ENCODE measurements around the gene UBN1. TPM values are rescaled to one million over a fixed set of nuclear protein-coding genes. Genes with fewer than 3 reads are reported as not detected.
"Not testable (repeated sequence)": the region's sequence is repeated elsewhere in the genome, so short reads cannot be mapped to it uniquely, and the experiment has no call there.

Gene UBN1
- total RNA-seq, 4 donors from 2014 or later: 22.8 to 46.2 (median 28.0) TPM

GRCh38 chr16:4893103-4893862 lies 46.0 kb downstream of the UBN1 start:
- Histone ChIP-seq H3K36me3 (peaks cover 0 to 90% of the 10 kb centered on the region in 2 donors), H3K4me1 (peaks cover 0 to 19% (median 3%) of the 10 kb centered on the region in 3 donors), H3K9me3 (peaks cover 0 to under 1% (median 0%) of the 10 kb centered on the region in 3 donors), H3K27me3 (peaks cover 5% of the 10 kb centered on the region), H3K4me3 (no peak overlapping the region), H3K27ac (no peak overlapping the region)
- no peak for ATAC-seq
- no peak for TF ChIP-seq EP300 (IDR thresholded peaks at IDR 0.05)
- no peak for TF ChIP-seq CTCF (IDR thresholded peaks at IDR 0.05)
- TF ChIP-seq POLR2AphosphoS5 (IDR thresholded peaks at IDR 0.05): no peak
- TF ChIP-seq POLR2A (IDR thresholded peaks at IDR 0.05): no peak
- 88% methylated on average over 4 of the region's 26 CpGs; no CpG with 5 or more reads in 1 of the 2 donors for WGBS, 2 donors (ENCODE audit: low coverage in 1 of 2)

GRCh38 chr16:4894276-4895150 lies 47.2 kb downstream of the UBN1 start:
- H3K27me3 ChIP-seq: peaks cover 5% of the 10 kb centered on the region
- H3K36me3 ChIP-seq: peaks cover 0 to 92% of the 10 kb centered on the region in 2 donors
- no peak overlapping the region for H3K4me3 ChIP-seq
- peaks cover 0 to 10% (median 0%) of the 10 kb centered on the region in 3 donors for H3K9me3 ChIP-seq
- TF ChIP-seq POLR2AphosphoS5 (IDR thresholded peaks at IDR 0.05) (no peak), EP300 (IDR thresholded peaks at IDR 0.05) (no peak), CTCF (IDR thresholded peaks at IDR 0.05) (no peak), POLR2A (IDR thresholded peaks at IDR 0.05) (no peak)
- peaks cover 0 to 19% (median 3%) of the 10 kb centered on the region in 3 donors for H3K4me1 ChIP-seq
- no peak overlapping the region for H3K27ac ChIP-seq
- ATAC-seq: no peak
- WGBS, 2 donors (ENCODE audit: low coverage in 1 of 2): 60% methylated on average over 2 of the region's 22 CpGs; no CpG with 5 or more reads in 1 of the 2 donors

DNA sequence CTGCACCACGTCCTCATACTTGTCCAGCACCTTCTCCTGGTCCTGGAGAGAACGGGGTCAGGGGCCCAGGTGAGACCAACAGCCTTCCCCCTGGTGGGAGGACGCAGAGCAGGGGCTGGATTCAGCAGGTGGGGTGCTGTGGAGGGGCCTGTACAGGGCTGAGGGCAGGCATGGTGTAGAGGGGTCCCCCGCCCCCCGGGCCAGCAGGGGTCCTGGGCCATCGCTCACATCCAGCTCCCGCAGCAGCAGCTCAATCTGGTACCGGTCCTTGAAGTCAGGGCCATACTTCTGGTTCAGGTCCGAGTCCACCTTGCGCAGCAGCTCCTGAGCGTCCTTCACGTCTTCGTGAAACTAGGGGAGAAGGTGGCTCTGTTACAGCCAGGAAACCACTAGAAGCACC lies 48.1 kb downstream of the UBN1 start:
- Histone ChIP-seq H3K36me3 (peaks cover 0 to 90% of the 10 kb centered on the region in 2 donors), H3K27ac (no peak overlapping the region), H3K4me3 (no peak overlapping the region), H3K4me1 (peaks cover 0 to 19% (median 3%) of the 10 kb centered on the region in 3 donors), H3K9me3 (peaks cover 0 to 10% (median 0%) of the 10 kb centered on the region in 3 donors), H3K27me3 (peaks cover 5% of the 10 kb centered on the region)
- no peak for TF ChIP-seq POLR2AphosphoS5 (IDR thresholded peaks at IDR 0.05)
- 100% methylated on average over 2 of the region's 13 CpGs; no CpG with 5 or more reads in 1 of the 2 donors for WGBS, 2 donors (ENCODE audit: low coverage in 1 of 2)
- no peak for ATAC-seq

- H3K36me3 ChIP-seq: peaks cover 0 to 90% of the 10 kb centered on the region in 2 donors
- 89 to 93% methylated on average over 3 to 5 of the region's 9 CpGs for WGBS, 2 donors (ENCODE audit: low coverage in 1 of 2)
- not testable (repeated sequence) for ATAC-seq, H3K4me3 ChIP-seq, H3K27me3 ChIP-seq, H3K27ac ChIP-seq
- peaks cover 0 to 10% (median 0%) of the 10 kb centered on the region in 3 donors for H3K9me3 ChIP-seq
- H3K4me1 ChIP-seq: peaks cover 0 to 19% (median 3%) of the 10 kb centered on the region in 3 donors
Observed at GRCh38 chr16:4896761-4897160, 49.5 kb downstream of the UBN1 start.

- no peak for TF ChIP-seq POLR2A (IDR thresholded peaks at IDR 0.05)
- TF ChIP-seq POLR2AphosphoS5 (IDR thresholded peaks at IDR 0.05): no peak
- no peak for TF ChIP-seq CTCF (IDR thresholded peaks at IDR 0.05)
- no peak for TF ChIP-seq EP300 (IDR thresholded peaks at IDR 0.05)
- Histone ChIP-seq H3K9me3 (peaks cover 0 to 10% (median 0%) of the 10 kb centered on the region in 3 donors), H3K27ac (no peak overlapping the region), H3K4me1 (peaks cover 0 to 13% (median 3%) of the 10 kb centered on the region in 3 donors), H3K36me3 (peaks cover 0 to 90% of the 10 kb centered on the region in 2 donors), H3K27me3 (peaks cover 10% of the 10 kb centered on the region), H3K4me3 (no peak overlapping the region)
- 91 to 100% methylated on average over 1 to 4 of the region's 7 CpGs for WGBS, 2 donors (ENCODE audit: low coverage in 1 of 2)
- no peak for ATAC-seq
Observed at GRCh38 chr16:4897328-4897727, 50.0 kb downstream of the UBN1 start.
